Spleen (tissue), 7 donors: ENCODE results near the gene B4GALT4.
"Not testable (repeated sequence)": the region's sequence is repeated elsewhere in the genome, so short reads cannot be mapped to it uniquely, and the experiment has no call there.

ENCODE experiments used
- POLR2A ChIP-seq, 3 donors: fragments of 450-650 bp; IDR thresholded peaks; one replicate each; pipeline ENCODE4 v1.5.1; 2017; ENCODE audit warnings: antibody characterized with exemption in 3 of 3, mild to moderate bottlenecking in 1 of 3
- POLR2AphosphoS5 ChIP-seq, 3 donors: sonication (generic); formaldehyde crosslinking; IDR thresholded peaks; one replicate each; pipeline ENCODE4 v1.5.1; 2017; ENCODE audit warnings: antibody characterized with exemption in 3 of 3
- TF ChIP-seq, protein P1 (sequence below), 11 experiments: fragments of 200-600 bp in 7 of 11; fragments of 450-650 bp in 4 of 11; sonication (generic) in 4 of 11; IDR thresholded peaks in 8 of 11; conservative IDR thresholded peaks in 3 of 11; 1 replicate in 7 of 11; 2 replicates in 4 of 11; pipeline versions ENCODE4 v1.4.0 to v1.8.0; 2016 to 2021; ENCODE audit warnings: antibody characterized with exemption in 11 of 11, inconsistent platforms in 4 of 11, mild to moderate bottlenecking in 1 of 11
- donor health status: DM: no; HTN: no; CAD: no; lungs with moderate emphysema.
- donor health status: DM: no; HTN: no; CAD: no.
- donor health status: DM: no; HTN: no; CAD: no.

GRCh38 chr3:119270212-119270611 is 29.5 kb upstream of the B4GALT4 start:
- TF ChIP-seq, protein P1, sequence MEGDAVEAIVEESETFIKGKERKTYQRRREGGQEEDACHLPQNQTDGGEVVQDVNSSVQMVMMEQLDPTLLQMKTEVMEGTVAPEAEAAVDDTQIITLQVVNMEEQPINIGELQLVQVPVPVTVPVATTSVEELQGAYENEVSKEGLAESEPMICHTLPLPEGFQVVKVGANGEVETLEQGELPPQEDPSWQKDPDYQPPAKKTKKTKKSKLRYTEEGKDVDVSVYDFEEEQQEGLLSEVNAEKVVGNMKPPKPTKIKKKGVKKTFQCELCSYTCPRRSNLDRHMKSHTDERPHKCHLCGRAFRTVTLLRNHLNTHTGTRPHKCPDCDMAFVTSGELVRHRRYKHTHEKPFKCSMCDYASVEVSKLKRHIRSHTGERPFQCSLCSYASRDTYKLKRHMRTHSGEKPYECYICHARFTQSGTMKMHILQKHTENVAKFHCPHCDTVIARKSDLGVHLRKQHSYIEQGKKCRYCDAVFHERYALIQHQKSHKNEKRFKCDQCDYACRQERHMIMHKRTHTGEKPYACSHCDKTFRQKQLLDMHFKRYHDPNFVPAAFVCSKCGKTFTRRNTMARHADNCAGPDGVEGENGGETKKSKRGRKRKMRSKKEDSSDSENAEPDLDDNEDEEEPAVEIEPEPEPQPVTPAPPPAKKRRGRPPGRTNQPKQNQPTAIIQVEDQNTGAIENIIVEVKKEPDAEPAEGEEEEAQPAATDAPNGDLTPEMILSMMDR (IDR thresholded peaks at IDR 0.05 in 8 of 11, conservative IDR thresholded peaks at IDR 0.05 in 3 of 11), result not testable (repeated sequence)
- not testable (repeated sequence) for TF ChIP-seq POLR2A, POLR2AphosphoS5 (IDR thresholded peaks at IDR 0.05)
